Liver (tissue), 2 donors: ENCODE results near the gene OSBPL1A.

ENCODE experiments used
- CTCF ChIP-seq: fragments of 150-350 bp; IDR thresholded peaks from 2 replicates; pipeline ENCODE4 v1.5.1; 2017; ENCODE audit warnings: improper control_type of control experiment, low read depth, low read length; ENCODE audit not compliant: missing input control
- MAX ChIP-seq: IDR thresholded peaks from 2 replicates; pipeline ENCODE4 v1.6.1; 2016; ENCODE audit warnings: antibody characterized with exemption
- donor health status: healthy.

- no peak for TF ChIP-seq MAX
- TF ChIP-seq CTCF = no peak
Observed at GRCh38 chr18:24273596-24273995, 124.0 kb downstream of the OSBPL1A start.
